ENCODE measurements around the gene TET1. TPM values are rescaled to one million over a fixed set of nuclear protein-coding genes. Genes with fewer than 3 reads are reported as not detected.

Gene TET1
- total and polyA plus RNA-seq, 10 donors, result 0.04 to 3.1 (median 2.1) TPM

- no peak for TF ChIP-seq POLR2AphosphoS5 (IDR thresholded peaks at IDR 0.05)
- TF ChIP-seq CTCF (IDR thresholded peaks at IDR 0.05 in 8 of 11, conservative IDR thresholded peaks at IDR 0.05 in 3 of 11), result no peak
- TF ChIP-seq POLR2A (IDR thresholded peaks at IDR 0.05), result no peak
- peak overlapping the region in 1 of 8 donors; percentile 2 for H3K27ac ChIP-seq
- no peaks in the 10 kb centered on the region for H3K9me3 ChIP-seq
- peaks cover 4 to 84% (median 26%) of the 10 kb centered on the region in 7 donors for H3K27me3 ChIP-seq (replicated peaks in 1 of 7)
- 34 to 39% (median 36%) methylated on average over 28 of the region's 28 CpGs for WGBS, 5 donors
- H3K4me3 ChIP-seq, result peak overlapping the region in 6 of 8 donors; percentile 14 to 76 (median 53)
- DNase-seq, result no peak
- intact Hi-C loops (cut with DNase I; ENCODE audit: low total_unique reads), result no loop called here
- peaks cover 4 to 43% (median 29%) of the 10 kb centered on the region in 6 donors for H3K4me1 ChIP-seq
- no peaks in the 10 kb centered on the region for H3K36me3 ChIP-seq
Measured at GRCh38 chr10:68561865-68562649, 1.9 kb downstream of the TET1 start.

GRCh38 chr10:68562661-68563570 lies 2.8 kb downstream of the TET1 start:
- H3K36me3 ChIP-seq, result no peaks in the 10 kb centered on the region
- TF ChIP-seq POLR2AphosphoS5 (IDR thresholded peaks at IDR 0.05) (no peak), CTCF (IDR thresholded peaks at IDR 0.05 in 8 of 11, conservative IDR thresholded peaks at IDR 0.05 in 3 of 11) (no peak), POLR2A (IDR thresholded peaks at IDR 0.05) (no peak)
- H3K4me3 ChIP-seq, result no peak overlapping the region
- H3K4me1 ChIP-seq, result peaks cover 4 to 43% (median 29%) of the 10 kb centered on the region in 6 donors
- H3K27me3 ChIP-seq (replicated peaks in 1 of 7), result peaks cover 4 to 84% (median 26%) of the 10 kb centered on the region in 7 donors
- 31 to 38% (median 33%) methylated on average over 12 of the region's 12 CpGs for WGBS, 5 donors
- no peaks in the 10 kb centered on the region for H3K9me3 ChIP-seq
- H3K27ac ChIP-seq, result peak overlapping the region in 4 of 8 donors; percentile 2 to 38 (median 18)
- intact Hi-C loops (cut with DNase I; ENCODE audit: low total_unique reads), result no loop called here
- DNase-seq, result no peak

GRCh38 chr10:68564712-68565111 lies 4.6 kb downstream of the TET1 start:
- Histone ChIP-seq H3K27me3 (replicated peaks in 1 of 7) (peaks cover 4 to 74% (median 26%) of the 10 kb centered on the region in 7 donors), H3K27ac (no peak overlapping the region), H3K4me3 (no peak overlapping the region), H3K9me3 (no peaks in the 10 kb centered on the region), H3K36me3 (no peaks in the 10 kb centered on the region), H3K4me1 (peaks cover 4 to 39% (median 27%) of the 10 kb centered on the region in 6 donors)
- intact Hi-C loops (cut with DNase I; ENCODE audit: low total_unique reads), result no loop called here
- TF ChIP-seq POLR2A (IDR thresholded peaks at IDR 0.05), result no peak
- no peak for TF ChIP-seq CTCF (IDR thresholded peaks at IDR 0.05 in 8 of 11, conservative IDR thresholded peaks at IDR 0.05 in 3 of 11)
- no peak for TF ChIP-seq POLR2AphosphoS5 (IDR thresholded peaks at IDR 0.05)
- DNase-seq, result no peak
- 70 to 100% (median 72%) methylated on average over 3 to 4 of the region's 4 CpGs for WGBS, 5 donors
